Ecto neural progenitor cell (in vitro differentiated cells): ENCODE results near the gene CEP85L.

Experiments
- DNase-seq: peaks from one replicate; pipeline ENCODE4 v3.0.0-alpha.2; 2018; ENCODE audit warnings: low spot score

Gene CEP85L

GRCh38 chr6:118651282-118652050 is at the start of gene CEP85L:
Gene CEP85L (minus strand): TSS chr6:118651591. CDS start chr6:118651269, 322 bp downstream.
- peak; percentile 94 for DNase-seq

DNA sequence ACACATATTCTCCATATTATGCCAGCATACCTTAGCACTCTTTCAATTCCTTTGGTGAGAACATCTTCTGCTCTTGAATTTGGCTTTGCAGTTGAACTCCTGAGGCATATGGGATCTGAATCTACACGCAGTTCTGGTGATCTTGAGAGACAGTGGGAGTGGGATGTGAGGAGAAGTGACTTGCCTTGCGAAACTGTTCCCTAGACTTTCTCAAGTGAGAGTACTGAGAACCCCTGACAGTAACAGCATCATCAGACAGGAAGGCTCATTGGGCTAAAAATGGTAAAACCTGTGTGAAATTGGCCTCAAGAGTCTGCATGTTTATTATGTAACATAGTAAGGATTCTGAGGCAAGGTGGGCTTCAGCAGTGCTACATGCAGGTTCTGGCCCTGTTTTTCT is 49.1 kb upstream of the CEP85L start:
- DNase-seq = no peak

DNA sequence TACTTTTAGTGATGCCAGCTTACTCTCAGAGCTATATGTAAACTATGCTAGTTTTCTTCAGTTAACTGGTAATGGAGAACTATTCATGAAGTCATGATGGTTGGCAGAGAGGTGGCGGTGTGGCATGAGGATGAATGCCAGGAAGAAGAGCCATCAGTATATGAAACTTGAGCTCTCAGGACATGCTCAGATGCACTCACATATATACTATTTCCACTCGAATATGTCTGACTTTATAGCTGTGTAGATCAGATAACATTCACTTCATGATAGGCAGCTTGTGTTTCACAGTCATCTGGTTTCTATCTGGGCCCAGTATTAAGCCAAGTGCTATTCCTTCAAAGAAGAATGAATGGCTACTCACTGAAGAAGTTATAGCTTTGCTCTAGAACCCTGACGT is 46.2 kb upstream of the CEP85L start:
- DNase-seq = no peak

DNA sequence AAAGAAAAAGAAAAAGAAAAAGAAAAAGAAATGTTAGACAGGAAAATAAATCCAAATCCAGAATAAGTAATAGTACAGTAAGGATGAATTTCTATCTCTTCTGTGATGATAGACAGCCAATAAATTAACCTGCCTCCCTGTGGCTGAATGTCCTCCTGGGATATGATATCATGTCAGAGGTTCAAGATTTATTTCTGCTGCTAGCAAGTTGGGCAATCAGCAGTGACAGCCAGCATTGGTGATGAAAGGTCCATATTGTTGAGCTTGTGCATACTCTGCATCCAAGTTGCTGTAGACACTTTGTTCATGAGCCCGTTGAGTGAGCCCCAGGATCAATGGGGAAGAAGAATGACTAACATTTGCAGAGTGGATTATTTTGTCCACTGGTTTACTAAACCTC is 44.9 kb upstream of the CEP85L start:
- no peak for DNase-seq

GRCh38 chr6:118693562-118693961 is 42.2 kb upstream of the CEP85L start:
- DNase-seq = no peak

- no peak for DNase-seq
Measured at GRCh38 chr6:118685823-118686449, 34.5 kb upstream of the CEP85L start.

- no peak for DNase-seq
Measured at GRCh38 chr6:118683881-118684872, 32.8 kb upstream of the CEP85L start.

DNA sequence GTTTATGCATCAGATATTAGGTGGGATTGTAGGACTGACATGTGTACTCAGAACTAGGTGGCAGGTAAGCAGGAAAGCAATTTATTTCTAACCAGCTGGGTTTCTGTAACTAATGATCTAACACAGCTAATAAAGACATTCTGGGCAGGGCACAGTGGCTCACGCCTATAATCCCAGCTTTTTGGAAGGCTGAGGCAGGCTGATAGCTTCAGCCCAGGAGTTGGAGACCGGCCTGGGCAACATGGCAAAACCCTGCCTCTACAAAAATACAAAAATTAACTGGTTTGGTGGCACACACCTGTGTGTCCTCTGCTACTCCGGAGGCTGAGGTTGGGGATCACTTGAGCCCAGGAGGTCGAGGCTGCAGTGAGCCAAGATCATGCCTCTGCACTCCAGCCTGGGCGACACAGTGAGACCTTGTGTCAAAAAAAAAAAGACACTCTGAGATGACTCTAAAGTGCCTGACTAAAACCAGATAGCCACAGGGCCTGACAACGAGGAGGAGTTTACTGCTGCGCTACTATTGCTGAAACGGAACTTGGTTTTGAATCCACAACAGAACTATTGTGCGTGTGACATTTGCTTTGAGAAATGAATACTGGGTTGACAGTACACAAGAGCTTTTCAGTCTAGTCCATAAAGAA is 29.2 kb upstream of the CEP85L start:
- DNase-seq = no peak

- no peak for DNase-seq
Measured at GRCh38 chr6:118679327-118679901, 28.0 kb upstream of the CEP85L start.

DNA sequence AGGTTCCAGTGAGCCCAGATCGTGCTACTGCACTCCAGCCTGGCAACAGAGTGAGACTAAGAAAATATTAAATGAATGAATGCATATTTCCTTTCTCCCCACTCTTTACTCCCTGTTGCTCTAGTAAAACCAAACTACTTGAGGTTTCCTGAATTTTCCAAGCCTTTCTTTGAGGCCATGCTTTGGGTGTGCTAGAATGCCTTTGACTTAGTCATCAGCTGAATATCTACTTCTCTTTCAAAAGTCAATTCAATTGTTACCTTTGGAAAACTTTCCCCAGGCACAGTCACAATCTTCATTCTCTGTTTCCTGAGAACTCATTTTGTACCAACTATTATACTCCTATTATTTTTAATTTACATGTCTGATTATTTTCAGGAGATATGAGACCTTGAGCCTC is 27.5 kb upstream of the CEP85L start:
- DNase-seq = no peak

- DNase-seq = no peak
Measured at GRCh38 chr6:118677193-118677592, 25.8 kb upstream of the CEP85L start.

GRCh38 chr6:118675225-118675624 is 23.8 kb upstream of the CEP85L start:
- DNase-seq = no peak

DNA sequence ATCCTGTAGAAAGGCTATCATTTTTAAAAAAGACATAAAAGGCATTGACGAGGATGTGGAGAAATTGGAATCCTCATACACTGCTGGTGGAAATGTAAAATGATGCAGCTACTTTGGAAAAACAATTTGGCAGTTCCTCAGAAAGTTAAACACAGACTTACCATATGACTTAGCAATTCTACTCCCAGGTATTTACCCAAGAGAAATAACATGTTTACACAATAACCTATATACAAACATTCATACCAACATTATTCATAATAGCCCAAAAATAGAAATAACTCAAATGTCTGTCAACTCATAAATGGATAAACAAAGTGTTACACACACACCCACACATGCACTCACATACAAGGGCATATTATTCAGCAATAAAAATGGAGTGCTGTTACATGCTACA is 23.4 kb upstream of the CEP85L start:
- no peak for DNase-seq

- no peak for DNase-seq
Measured at GRCh38 chr6:118672678-118673077, 21.3 kb upstream of the CEP85L start.

- DNase-seq = no peak
Measured at GRCh38 chr6:118669561-118669960, 18.2 kb upstream of the CEP85L start.

DNA sequence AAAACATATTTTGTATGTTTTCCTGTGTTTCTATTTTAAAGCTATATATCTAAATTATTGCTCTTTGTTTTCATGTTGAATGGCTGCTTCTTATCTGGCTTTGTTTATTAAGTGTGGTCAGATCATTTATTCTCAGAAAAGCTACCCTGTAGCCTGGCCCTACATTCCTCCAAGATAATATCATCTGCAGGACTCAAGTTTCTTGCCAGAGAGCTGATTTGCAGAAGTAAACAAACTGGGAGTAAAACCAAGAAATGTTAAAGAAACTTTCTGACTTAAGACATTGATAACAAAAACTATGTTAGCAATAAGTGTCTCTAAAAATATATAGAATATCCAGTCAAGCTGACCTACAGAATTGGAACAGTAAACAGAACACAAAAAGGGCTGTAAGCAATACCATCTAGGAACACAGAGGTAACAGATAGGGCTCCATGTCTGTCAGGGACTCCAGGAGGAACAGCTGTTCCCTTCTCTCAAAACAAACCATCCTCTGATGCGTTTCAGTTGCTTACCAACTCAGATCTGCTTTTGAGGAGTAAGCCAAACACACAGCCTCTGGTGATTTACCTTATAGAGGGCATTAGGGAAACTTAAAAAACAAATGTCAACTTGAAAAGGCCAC is 17.5 kb upstream of the CEP85L start:
- DNase-seq = no peak

- no peak for DNase-seq
Measured at GRCh38 chr6:118667988-118668387, 16.6 kb upstream of the CEP85L start.

DNA sequence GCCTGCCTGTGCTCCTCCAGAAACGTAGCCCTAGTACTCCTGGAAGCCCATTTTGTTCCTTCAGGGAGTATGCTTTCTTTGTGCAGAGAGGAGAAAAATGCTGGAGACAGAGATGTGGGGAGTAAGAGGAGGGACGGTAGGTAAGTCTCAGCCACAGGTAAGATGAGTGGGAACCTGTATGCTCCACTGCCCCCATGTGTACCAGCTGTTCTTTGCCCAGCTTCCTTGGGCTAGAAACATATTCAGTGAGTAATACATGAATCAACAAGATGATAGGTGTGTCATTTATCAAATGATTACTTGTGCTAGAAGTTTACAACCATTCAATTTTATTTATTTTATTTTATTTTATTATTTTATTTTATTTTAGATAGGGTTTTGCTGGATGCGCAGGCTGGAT is 13.6 kb upstream of the CEP85L start:
- DNase-seq = no peak

GRCh38 chr6:118663993-118664985 is 12.9 kb upstream of the CEP85L start:
- no peak for DNase-seq

DNA sequence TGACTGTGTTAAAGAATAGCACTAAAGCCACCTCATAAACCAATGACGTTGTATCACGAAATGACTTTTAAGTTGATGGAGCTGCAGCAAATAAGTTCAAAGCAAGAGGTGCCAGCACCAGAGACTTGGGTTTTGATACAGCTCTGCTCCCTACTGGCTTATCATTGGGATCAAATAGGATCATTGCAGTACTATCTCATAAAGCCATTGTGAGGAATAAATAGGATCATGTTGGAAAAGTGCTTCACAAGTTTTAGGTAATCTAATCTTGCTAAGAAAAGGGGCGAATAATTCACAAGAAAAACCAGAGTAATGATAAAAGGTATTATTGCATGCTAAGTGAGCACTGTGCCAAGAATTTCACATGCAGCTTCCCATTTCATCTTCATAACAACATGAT is 10.4 kb upstream of the CEP85L start:
- DNase-seq = no peak
